CD4-positive, alpha-beta T cell (primary cell): ENCODE measurements around the gene POLR2M. TPM values are rescaled to one million over a fixed set of nuclear protein-coding genes. Genes with fewer than 3 reads are reported as not detected.

Source experiments
- ATAC-seq: fragments of 200-7000 bp; cut with Tn5 transposase; one replicate; pipeline ENCODE4 v1.10.0; 2022; ENCODE audit warnings: mild to moderate bottlenecking; ENCODE audit not compliant: poor library complexity
- CTCF ChIA-PET: fragments of 350-600 bp; sonication (Branson Sonifier 250); formaldehyde crosslinking; loops from one replicate; lab custom pipeline; 2021; ENCODE audit warnings: antibody characterized with exemption, inconsistent platforms; lab: Charles Lee
- POLR2A ChIA-PET: fragments of 350-600 bp; sonication (Branson Sonifier 250); formaldehyde crosslinking; loops from one replicate; lab custom pipeline; 2021; ENCODE audit warnings: antibody characterized with exemption, inconsistent platforms; lab: Charles Lee
- DNase-seq, 14 experiments: peaks; one replicate each; pipeline ENCODE4 v3.0.0-alpha.2; 2013 to 2020; ENCODE audit warnings: mixed read lengths in 2 of 14
- H3K27ac ChIP-seq, 2 donors: one replicate each; pipeline versions ENCODE4 v1.5.1 to v1.7.0; 2013; ENCODE audit warnings: low read length in 2 of 2, low read depth in 1 of 2, mild to moderate bottlenecking in 1 of 2
- H3K27me3 ChIP-seq, 2 experiments: 1 replicate in 1 of 2; 2 replicates in 1 of 2; pipeline versions ENCODE4 v1.6.1 to v1.7.0; 2013; ENCODE audit warnings: low read length in 2 of 2, control low read depth in 1 of 2, mild to moderate bottlenecking in 1 of 2, moderate library complexity in 1 of 2; ENCODE audit not compliant: insufficient read depth in 2 of 2, control insufficient read depth in 1 of 2
- H3K36me3 ChIP-seq: one replicate; pipeline ENCODE4 v1.6.1; 2013; ENCODE audit warnings: low read length, control low read depth; ENCODE audit not compliant: insufficient read depth
- H3K4me1 ChIP-seq: one replicate; pipeline ENCODE4 v1.6.1; 2013; ENCODE audit warnings: low read length, control low read depth; ENCODE audit not compliant: insufficient read depth
- H3K4me3 ChIP-seq: one replicate; pipeline ENCODE4 v1.5.1; 2013; ENCODE audit warnings: mild to moderate bottlenecking, low read length, moderate library complexity
- H3K9me3 ChIP-seq, 2 experiments: 1 replicate in 1 of 2; 2 replicates in 1 of 2; pipeline versions ENCODE4 v1.6.1 to v1.7.0; 2013; ENCODE audit warnings: low read length in 2 of 2, mild to moderate bottlenecking in 2 of 2, control low read depth in 1 of 2, moderate library complexity in 1 of 2; ENCODE audit not compliant: control insufficient read depth in 1 of 2, insufficient read depth in 1 of 2
- H3K27ac Mint-ChIP-seq: one replicate; pipeline ENCODE4 v1.8.0; 2020; ENCODE audit warnings: mixed read lengths
- H3K27me3 Mint-ChIP-seq: one replicate; pipeline ENCODE4 v1.8.0; 2021; ENCODE audit warnings: mixed read lengths
- H3K36me3 Mint-ChIP-seq: one replicate; pipeline ENCODE4 v1.8.0; 2021; ENCODE audit warnings: low read depth, mixed read lengths
- H3K4me1 Mint-ChIP-seq: one replicate; pipeline ENCODE4 v1.8.0; 2021; ENCODE audit warnings: low read depth, mixed read lengths
- H3K4me3 Mint-ChIP-seq: one replicate; pipeline ENCODE4 v1.8.0; 2020; ENCODE audit warnings: mild to moderate bottlenecking, mixed read lengths
- H3K9me3 Mint-ChIP-seq: one replicate; pipeline ENCODE4 v1.8.0; 2020; ENCODE audit warnings: mixed read lengths
- CTCF ChIP-seq: fragments of 200-600 bp; IDR thresholded peaks from one replicate; pipeline ENCODE4 v1.8.0; 2022; ENCODE audit warnings: antibody characterized with exemption, mild to moderate bottlenecking
- intact Hi-C, 2 experiments: fragments of 100-400 bp; cut with DNase I in 1 of 2; cut with micrococcal nuclease in 1 of 2; formaldehyde crosslinking; loops; one replicate each; pipeline versions ENCODE4 v1.15.1 to v1.9.0; 2023 to 2025; cut with DNase I, micrococcal nuclease
- total RNA-seq, 174 experiments: library from RNA in 2 of 174; stranded (reverse) in 2 of 174; gene quantifications; one replicate each; pipeline ENCODE4 v1.2.3 and lab custom pipeline; 2021 to 2026

The POLR2M gene
- total RNA-seq, 2 experiments from 2014 or later, result 88.5 to 109 TPM

GRCh38 chr15:57671636-57672035, 34.9 kb upstream of the POLR2M start:
- no peak overlapping the region for H3K4me3 Mint-ChIP-seq
- no peaks in the 10 kb centered on the region for H3K9me3 Mint-ChIP-seq
- H3K27ac Mint-ChIP-seq, result no peak overlapping the region
- H3K9me3 ChIP-seq, result peaks cover 0 to 4% of the 10 kb centered on the region in 2 experiments
- intact Hi-C loops, result no loop called here
- H3K27me3 Mint-ChIP-seq, result peaks cover 16% of the 10 kb centered on the region
- no peaks in the 10 kb centered on the region for H3K4me1 ChIP-seq
- ATAC-seq (no peak), DNase-seq (no peak)
- no peak overlapping the region for H3K4me3 ChIP-seq
- ChIA-PET POLR2A (no interaction called here), CTCF (interaction anchor here (1.2 kb wide), 1 partner anchor 10 kb away, joined by 3 read pairs; no protein-coding TSS in a partner anchor)
- no peak overlapping the region for H3K27ac ChIP-seq
- no peak for TF ChIP-seq CTCF
- H3K36me3 Mint-ChIP-seq, result no peaks in the 10 kb centered on the region
- no peaks in the 10 kb centered on the region for H3K36me3 ChIP-seq
- H3K4me1 Mint-ChIP-seq, result no peaks in the 10 kb centered on the region
- peaks cover 0 to 5% of the 10 kb centered on the region in 2 experiments for H3K27me3 ChIP-seq

- POLR2A ChIA-PET, result no interaction called here
- Histone ChIP-seq H3K27me3 (peaks cover 0 to 5% of the 10 kb centered on the region in 2 experiments), H3K27ac (no peak overlapping the region), H3K9me3 (peaks cover 0 to 4% of the 10 kb centered on the region in 2 experiments), H3K36me3 (no peaks in the 10 kb centered on the region), H3K4me3 (no peak overlapping the region), H3K4me1 (no peaks in the 10 kb centered on the region)
- TF ChIP-seq CTCF, result no peak
- DNase-seq, result no peak
- H3K27ac Mint-ChIP-seq, result no peak overlapping the region
- H3K9me3 Mint-ChIP-seq, result no peaks in the 10 kb centered on the region
- intact Hi-C loops, result no loop called here
- no peak overlapping the region for H3K4me3 Mint-ChIP-seq
- no peaks in the 10 kb centered on the region for H3K36me3 Mint-ChIP-seq
- no peaks in the 10 kb centered on the region for H3K4me1 Mint-ChIP-seq
- ATAC-seq, result no peak
- peaks cover 21% of the 10 kb centered on the region for H3K27me3 Mint-ChIP-seq
- CTCF ChIA-PET, result no interaction called here
Measured at GRCh38 chr15:57675481-57676181, 30.9 kb upstream of the POLR2M start.

DNA sequence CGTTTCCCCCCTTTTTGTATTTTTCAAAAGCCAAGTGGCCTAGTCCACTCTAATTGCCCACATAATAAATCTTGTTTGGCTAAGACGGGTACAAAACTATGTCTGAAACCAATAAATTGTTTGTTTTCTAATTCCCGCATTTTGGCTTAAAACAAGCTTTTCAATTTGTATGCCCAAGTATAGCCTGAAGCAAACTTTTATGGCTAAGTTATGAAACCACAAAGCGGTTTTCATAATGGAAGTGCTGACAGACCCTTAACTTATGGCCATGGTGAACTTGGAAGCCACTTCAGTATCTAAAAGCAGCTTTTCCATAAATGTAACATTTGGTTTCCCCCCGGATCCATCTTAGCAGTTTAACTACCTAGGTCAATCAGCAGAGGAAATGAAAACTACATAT, 29.9 kb upstream of the POLR2M start:
- POLR2A ChIA-PET, result interaction anchor here (0.6 kb wide), 1 partner anchor 112 kb away, joined by 3 read pairs; no protein-coding TSS in a partner anchor
- H3K4me1 Mint-ChIP-seq, result no peaks in the 10 kb centered on the region

More for the DNA sequence above, 29.9 kb upstream of the POLR2M start:
- CTCF ChIA-PET, result no interaction called here
- H3K27me3 Mint-ChIP-seq, result peaks cover 21% of the 10 kb centered on the region
- ATAC-seq, result no peak
- Histone ChIP-seq H3K27me3 (peaks cover 0 to 5% of the 10 kb centered on the region in 2 experiments), H3K27ac (no peak overlapping the region), H3K4me3 (no peak overlapping the region), H3K4me1 (no peaks in the 10 kb centered on the region), H3K36me3 (no peaks in the 10 kb centered on the region), H3K9me3 (peaks cover 0 to 4% of the 10 kb centered on the region in 2 experiments)
- DNase-seq, result no peak
- H3K27ac Mint-ChIP-seq, result no peak overlapping the region
- no peaks in the 10 kb centered on the region for H3K36me3 Mint-ChIP-seq
- H3K4me3 Mint-ChIP-seq, result no peak overlapping the region
- intact Hi-C loops, result no loop called here
- no peak for TF ChIP-seq CTCF
- H3K9me3 Mint-ChIP-seq, result no peaks in the 10 kb centered on the region
